CD4-positive, alpha-beta T cell treated with Interleukin-1 beta for 1 hour (primary cell): Measurements from ENCODE around the gene SLC16A1.
"Not testable (repeated sequence)": the region's sequence is repeated elsewhere in the genome, so short reads cannot be mapped to it uniquely, and the experiment has no call there.

Experiments used
- DNase-seq, 2 donors: peaks; one replicate each; pipeline ENCODE4 v3.0.0-alpha.2; 2020 to 2022

SLC16A1 gene

DNA sequence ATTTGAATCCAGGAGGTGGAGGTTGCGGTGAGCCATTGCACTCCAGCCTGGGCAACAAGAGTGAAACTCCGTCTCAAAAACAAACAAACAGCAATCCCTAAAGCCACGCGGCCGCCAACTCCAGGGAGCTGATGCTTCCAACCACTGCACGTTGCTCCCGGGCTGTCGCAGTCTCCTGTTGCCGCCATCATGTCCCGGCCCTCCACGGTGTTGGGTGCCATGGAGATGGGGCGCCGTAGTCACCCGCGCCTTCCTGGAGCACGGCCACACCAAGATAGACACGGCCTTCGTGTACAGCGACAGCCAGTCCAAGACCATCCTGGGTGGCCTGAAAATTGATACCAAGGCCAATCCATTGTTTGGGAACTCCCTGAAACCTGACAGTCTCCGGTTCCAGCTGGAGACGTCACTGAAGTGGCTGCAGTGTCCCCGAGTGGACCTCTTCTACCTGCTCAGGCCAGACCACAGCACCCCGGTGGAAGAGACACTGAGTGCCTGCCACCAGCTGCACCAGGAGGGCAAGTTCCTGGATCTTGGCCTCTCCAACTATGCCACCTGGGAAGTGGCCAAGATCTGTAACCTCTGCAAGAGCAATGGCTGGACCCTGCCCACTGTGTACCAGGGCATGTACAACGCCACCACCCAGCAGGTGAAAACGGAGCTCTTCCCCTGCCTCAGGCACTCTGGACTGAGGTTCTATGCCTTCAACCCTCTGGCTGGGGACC lies 32.6 kb downstream of the SLC16A1 start:
- DNase-seq = no peak

DNA sequence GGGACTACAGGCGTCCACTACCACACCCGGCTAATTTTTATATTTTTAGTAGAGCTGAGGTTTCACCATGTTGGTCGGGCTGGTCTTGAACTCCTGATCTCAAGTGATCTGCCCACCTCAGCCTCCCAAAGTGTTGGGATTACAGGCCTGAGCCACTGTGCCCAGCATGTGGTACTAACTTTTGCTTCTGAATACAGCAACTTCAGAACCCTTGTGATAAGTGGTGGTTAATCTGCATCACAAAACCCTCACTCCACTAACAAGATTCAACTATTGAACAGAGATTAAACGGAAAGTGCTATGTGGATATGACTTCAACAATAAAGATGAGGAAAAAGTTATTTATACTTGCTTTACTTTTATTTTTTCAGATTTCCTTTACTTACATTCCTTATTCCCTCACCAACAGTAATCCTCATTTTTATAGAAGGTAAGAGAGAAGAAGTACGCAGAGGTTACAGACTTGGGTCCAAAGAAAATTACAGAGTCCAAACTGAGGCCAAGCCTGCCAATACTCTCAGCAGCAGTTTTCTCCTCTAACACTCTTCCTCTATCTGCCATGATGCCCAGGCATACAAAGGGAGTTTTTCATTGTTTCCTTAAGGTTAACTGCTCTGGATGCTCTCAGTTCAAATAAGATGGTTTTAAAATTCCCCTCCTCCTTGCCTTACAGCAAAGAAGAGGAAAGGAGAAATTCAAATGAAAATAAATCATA lies 44.3 kb downstream of the SLC16A1 start:
- no peak for DNase-seq

DNA sequence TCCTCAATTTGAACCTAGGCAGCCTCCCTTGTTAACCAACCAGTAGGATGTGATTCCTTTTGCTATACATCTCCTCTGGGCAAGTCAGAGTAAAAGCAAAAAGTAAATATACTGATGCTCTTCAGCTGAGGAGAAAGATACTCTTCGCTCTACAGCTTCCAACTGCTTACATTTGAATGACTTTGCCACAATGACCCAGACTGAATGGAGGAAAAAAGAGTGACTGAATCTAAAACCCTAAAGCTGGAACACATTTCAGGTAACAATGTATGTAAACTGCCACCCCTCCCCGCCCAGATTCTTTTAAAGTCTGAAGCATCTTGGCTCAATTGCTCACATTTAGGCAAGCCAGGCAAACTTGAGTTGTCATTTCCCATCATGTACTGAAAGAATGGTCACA lies 46.1 kb downstream of the SLC16A1 start:
- no peak for DNase-seq

DNA sequence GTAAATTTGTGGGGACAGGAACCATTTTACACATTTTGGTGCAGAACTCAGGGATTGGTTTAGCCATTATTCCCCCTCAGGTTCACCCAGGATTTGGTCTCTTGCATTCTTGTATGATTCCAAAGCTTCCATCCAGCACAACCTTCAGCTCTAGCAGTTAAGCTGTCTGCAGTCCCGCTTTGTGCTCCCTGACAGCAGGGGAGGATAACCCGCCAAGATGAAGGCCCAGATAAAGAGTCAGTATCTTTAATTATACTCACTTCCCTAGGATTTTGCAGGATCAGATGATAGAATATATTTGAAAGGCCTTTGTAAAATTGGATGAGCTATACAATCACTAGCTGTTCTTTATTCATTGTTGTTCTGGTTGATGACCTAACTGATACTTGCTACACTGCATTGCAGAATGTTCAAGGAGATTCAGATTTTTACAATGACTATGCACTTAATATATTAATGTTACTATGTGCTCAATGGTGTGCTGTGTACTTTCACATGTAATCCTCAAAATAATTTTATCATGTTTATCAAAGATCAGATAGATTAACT lies 49.8 kb downstream of the SLC16A1 start:
- DNase-seq = no peak

DNA sequence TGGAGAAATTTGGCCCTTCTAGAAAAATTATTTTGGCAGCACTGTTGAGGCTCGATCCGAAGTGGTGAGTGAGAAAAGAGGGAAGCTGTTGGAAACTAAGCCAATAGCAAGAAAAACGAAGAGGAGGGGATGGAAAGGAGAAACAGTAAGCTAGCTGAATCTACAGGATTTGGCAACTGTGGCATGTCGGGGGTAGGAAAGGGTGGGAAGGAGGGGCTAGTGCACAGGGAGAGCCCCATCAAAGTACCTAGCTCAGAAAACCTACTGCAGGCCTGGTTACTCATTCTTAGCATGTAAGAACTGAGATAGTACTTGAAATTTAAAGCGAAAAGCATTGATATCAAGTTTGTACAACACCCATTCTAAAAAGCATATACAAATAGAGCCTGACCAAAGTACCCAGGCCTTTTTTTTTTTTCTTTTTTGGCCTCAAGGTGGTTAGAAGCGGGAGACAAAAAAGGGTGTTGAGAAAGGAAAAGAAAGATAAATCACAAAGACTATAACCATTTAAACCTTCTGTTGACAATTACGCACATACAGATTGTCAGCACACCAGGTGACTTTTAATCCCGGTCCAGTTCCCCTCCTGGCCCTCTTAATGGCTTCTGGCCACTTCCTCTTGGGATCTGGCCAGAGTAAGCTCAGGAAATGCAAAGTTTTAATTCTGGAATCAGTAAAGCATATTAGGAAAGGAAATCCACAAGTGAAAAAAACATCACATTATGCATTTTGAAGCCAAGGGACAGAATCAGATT lies 50.4 kb downstream of the SLC16A1 start:
- DNase-seq = no peak

DNA sequence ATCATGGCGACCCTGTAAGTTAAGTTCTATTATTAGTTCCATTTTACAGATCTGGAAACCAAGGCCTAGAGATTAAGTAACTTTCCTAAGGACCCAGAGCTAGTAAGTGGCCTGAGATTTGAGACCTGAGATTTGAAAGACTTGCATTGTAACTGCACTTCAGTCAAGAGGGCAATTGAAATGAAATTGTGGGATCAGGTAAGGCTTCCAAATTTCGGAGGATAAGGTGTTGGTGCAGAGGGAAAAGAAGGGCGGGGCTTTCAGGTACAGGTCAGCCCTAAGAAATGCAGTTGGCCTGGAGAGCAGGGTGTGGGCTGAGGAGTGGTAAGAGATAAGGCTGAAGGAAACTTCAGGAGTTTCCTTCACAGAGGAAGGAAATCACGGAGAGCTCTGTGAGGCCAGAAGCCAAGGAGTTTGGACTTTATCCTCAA lies 51.1 kb downstream of the SLC16A1 start:
- DNase-seq = no peak

DNA sequence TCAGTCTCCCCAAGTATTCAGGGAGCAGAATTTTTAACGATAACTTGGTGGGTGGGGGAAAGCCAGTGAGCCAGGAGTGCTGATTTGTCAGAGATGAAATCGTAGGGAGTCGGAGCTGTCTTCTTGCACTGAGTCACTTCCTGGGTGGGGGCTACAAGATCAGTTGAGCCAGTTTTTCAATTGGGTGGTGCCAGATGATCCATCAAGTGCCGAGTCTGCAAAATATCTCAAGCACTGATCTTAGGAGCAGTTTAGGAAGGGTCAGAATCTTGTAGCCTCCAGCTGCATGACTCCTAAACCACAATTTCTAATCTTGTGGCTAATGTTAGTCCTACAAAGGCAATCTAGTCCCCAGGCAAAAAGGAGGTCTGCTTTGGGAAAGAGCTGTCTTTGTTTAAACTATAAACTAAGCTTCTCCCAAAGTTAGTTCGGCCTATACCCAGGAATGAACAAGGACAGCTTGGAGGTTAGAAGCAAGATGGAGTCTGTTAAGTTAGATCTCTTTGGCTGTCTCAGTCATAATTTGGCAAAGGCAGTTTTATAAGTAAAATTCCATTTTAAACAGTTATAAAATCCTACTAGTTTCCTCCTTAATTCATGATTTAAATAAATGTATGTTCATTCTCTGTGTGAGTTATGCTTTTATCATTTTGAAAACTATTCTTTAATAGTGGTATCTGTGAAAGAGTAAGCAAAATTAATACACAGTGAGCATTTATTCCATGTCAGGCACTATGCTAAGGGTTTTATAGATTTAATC lies 51.7 kb downstream of the SLC16A1 start:
- DNase-seq = peak in 1 of 2 donors; percentile 17

DNA sequence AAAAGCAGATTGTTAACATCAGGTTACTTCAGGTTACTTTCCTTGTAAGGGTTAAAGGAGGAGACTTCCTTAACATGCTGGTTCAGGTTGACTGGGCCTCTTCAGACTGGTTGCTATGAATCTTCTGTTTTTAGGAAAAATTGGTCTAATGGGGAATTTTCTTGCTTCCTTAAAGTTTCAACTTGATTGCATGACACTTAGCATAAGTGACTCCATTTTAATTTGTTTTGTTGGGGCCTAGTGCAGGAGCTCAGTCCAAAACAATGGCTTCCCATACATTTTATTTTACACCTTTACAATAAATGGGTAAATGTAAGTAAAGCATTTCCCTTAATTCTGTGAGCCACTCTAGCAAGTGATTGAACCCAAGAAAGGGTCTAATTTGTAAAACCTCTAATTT lies 53.8 kb downstream of the SLC16A1 start:
- no peak for DNase-seq

DNA sequence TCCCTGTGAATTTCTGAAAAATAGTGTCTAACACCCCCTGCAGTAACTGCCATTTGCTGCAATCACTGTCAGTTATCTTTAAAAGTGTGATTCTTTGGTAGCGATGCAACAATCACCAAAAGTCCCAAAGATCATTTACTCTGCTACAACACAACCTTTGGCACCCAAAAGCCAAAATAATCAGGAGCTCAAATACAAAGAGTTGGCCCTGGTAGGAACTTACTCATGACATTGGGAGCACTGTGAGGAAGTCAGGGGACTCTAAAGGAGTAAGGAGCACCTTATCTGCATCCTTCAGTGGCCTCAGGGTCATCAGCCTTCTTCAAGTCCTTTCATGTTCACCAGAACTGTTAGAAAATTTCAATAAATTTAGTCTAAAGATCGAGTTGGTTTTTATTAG lies 54.6 kb downstream of the SLC16A1 start:
- no peak for DNase-seq

DNA sequence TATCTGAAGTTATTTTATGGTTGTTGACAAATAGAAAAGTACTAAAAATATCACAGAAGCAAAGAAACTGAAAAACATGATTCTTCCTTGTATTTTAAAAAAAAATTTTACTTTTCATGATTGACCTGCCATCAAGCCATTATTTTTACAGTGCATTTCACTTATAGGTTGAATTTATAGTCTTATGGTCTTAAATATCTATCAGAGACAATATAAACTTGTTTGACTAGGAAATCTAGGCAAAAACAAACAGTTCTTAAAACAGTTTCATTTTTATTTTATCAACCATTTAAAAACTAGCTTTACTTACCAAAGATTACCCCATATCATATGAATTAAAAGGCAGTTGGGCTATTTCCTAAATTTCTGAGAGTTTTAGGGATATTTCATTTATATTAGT lies 59.2 kb downstream of the SLC16A1 start:
- no peak for DNase-seq

DNA sequence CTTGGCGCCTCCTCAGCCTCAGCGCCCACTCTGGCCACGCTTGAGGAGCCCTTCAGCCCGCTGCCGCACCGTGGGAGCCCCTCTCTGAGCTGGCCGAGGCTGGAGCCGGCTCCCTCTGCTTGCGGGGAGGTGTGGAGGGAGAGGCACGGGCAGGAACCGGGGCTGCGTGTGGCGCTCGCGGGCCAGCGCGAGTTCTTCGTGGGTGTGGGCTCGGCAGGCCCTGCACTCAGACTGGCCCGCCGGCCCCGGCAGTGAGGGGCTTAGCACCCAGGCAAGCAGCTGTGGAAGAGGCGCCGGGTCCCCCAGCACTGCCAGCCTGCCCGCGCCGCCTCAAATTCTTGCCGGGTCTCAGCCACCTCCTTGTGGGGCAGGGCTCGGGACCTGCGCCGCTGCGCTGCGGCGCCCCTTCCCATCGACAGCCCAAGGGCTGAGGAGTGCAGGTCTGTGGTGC lies 61.4 kb downstream of the SLC16A1 start:
- DNase-seq = no peak

DNA sequence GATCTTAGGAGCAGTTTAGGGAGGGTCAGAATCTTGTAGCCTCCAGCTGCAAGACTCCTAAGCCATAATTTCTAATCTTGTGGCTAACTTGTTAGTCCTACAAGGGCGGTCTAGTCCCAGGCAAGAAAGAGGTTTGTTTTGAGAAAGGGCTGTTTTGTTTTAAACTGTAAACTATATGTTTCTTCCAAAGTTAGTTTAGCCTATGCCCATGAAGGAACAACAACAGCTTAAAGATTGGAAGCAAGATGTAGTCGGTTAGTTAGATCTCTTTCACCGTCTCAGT lies 62.0 kb downstream of the SLC16A1 start:
- no peak for DNase-seq

DNA sequence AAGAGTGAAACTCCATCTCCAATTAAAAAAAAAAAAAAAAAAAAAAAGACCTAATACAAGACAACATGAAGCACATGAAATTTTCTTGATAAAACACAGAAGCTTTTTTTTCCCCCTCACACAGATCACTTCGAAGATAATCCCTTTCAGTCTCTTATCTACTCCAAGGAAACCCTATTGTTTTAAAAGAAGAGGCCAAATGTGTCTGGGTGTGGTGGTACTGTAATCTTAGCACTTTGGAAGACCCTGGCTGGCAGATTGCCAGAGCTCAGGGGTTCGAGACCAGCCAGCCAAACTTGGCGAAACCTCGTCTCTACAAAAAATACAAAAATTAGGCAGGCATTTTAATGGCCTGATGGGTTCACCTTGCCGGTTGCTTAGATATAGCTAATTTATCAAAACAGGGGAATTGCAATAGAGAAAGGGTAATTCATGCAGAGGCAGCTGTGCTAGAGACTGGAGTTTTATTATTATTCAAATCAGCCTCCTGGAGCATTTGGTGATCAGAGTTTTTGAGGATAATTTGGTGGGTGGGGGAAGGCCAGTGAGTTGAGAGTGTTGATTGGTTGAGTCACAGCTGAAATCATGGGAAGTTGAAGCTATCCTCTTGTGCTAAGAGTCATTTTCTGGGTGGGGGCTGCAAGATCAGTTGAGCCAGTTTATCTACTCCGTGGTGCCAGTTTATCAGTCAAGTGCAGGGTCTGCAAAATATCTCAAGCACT lies 62.5 kb downstream of the SLC16A1 start:
- no peak for DNase-seq

DNA sequence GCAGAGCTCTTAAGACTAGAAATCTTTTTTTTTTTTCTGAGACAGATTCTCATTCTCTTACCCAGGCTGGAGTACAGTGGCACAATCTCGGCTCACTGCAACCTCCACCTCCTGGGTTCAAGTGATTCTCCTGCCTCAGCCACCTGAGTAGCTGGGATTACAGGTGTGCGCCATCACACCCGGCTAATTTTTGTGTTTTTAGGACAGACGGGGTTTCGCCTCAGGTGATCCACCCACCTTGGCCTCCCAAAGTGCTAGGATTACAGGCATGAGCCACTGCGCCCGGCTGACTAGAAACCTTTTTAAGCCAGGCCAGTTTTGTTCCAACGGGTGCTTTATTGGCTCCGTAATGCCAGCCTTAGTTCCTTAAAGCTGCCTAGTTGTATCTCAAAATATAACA lies 66.1 kb downstream of the SLC16A1 start:
- not testable (repeated sequence) for DNase-seq

DNA sequence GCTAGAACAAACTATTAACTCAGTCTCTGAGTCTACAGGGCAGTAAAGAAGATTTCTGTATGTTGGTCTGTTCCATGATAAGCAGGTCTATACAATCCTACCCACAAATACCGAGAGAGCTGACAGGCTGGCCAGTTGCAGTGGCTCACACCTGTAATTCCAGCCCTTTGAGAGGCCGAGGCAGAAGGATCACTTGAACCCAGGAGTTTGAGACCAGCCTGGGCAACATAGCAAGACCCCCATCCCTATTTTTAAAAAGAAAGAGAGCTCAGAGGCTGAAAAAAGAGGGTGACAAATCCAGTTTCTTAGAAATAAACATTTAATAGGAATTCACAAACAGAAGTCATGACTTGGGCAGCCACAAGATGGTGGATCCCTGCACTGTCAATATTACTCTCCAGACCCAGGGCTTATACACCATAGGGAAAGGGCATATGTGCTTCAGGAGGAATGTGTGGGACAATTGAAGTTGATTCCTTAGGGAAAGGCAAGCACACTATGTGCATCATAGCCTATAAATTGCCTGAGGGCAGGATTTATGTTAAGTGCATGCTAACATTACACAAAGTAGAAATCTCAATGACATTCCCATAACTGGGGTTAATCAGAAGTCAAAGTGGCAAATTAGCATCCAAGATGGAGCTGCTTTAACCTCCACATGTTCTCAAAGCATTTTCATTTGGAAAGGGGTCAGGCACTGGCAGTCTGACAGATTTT lies 66.8 kb downstream of the SLC16A1 start:
- DNase-seq = no peak

DNA sequence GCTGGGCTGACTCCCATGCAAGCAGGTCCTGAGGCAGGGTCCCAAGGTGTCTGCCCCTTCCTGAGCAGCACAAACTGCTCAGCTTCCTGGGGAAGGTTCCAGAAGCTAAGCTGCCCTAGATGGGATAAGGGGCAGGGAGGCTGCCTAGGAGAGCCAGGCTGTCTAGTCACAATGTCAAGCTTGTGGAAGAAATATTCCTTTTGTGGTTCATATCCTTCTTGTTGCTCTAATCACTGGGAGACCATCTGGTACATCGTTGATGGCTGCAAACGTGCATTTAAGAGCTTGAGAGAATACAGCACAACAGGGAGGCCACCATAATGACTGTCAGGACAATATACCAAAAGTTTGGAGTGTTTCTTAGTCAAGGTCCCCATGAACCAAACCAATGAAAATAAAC lies 67.4 kb downstream of the SLC16A1 start:
- no peak for DNase-seq

DNA sequence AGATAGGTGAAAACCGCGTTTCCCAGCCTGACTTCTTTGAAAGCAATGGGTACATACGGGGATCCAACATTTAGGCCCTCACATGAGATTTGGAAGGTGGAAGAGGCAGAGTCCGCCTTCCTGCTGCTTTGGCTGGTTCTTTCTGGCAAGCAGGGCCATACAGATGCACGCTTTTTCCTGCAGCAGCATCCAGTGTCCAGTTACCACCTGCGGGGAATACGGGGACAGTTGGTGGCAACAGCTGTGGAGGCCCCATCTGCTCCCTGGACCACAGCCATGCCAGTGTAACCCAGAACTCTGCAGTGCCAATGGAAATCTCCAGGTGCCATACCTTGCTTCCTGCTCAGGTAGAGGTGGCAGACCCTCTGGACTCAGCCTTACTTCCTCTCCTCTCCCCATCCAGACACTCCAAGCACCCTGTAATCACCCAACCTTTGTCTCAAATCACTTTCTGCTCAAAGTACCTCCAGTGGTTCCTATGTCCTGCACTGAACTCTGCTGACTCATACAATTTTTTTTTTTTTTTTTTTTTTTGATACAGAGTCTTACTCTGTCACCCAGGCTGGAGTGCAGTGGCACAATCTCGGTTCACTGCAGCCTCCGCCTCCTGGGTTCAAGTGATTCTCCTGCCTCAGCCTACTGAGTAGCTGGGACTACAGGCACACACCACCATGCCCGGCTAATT lies 68.3 kb downstream of the SLC16A1 start:
- DNase-seq = no peak

DNA sequence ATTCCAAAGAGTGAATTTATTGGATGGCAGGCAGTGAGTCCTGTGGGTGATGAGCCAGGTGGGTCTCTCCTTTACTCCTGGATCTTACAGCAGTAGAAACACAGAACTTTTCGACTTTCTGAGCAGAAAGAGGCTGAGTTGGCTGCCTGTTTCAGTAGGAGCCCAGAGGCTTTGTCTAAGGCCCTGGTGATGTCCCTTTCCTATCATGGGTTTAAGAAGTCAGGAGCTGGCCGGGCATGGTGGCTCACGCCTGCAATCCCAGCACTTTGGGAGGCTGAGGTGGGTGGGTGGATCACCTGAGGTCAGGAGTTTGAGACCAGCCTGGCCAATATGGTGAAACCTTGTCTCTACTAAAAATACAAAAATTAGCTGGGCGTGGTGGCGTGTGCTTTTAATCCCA lies 71.0 kb downstream of the SLC16A1 start:
- DNase-seq = not testable (repeated sequence)

DNA sequence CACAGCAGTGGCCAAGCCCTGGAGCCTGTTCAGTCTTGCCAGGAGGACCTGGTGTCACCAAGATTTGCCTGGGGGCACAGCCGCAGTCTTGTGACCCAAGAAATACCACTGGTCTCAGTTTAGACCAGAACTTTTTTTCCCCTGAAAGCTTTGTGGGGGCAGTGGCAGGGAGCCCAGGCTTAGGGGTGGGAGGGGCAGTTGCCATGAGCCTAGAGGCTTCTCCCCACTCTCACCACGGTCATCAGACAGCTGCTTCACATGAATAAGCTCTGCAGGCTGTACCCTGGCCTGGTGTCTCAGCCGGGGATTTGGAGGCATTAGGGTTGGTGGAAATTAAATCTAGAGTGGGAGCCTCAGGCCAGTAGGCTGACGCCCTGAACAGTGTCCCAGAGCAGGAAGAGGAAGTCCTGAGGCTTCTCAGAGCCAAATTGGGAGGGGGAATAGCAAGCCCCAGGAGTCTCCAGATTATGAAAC lies 73.7 kb downstream of the SLC16A1 start:
- DNase-seq = no peak

DNA sequence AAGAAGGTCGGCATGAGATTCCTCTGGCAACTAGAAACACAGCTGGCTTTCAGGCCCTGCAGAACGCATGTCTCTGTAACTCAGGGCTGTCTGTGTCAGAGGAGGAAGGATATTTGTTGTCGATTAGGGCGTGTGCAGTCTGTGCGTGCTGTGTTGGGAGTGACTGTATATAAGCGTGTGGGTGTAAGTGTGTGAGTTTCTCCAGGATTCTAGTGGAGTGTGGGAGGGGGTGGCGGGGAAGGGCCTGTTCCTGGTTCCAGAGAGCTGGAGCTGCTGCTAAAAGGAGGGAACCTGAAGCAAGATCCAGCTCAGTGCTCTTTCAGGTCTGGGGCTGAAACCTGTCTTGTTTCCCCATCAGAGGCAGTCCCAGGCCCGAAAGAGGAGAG lies 74.3 kb downstream of the SLC16A1 start:
- no peak for DNase-seq

DNA sequence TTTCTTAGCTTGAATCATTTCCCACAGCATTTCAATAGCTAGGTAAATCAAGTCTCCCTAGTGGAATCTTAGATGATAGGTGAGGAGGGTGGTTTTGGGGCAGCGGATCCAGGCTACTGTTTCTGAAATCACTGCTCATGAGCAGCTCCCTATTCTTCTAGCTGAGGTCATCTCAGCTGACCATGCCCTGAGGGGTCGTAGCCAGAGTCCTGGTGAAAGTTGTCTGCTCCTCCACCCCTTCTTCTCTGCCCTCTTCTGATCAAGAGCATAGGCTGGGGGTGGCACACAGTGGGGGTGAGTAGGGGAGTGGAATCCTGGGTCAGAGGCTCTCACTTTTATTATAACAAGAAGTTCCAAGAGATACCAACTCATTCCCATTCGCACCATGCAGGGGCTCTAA lies 76.2 kb downstream of the SLC16A1 start:
- no peak for DNase-seq
